T-cell (primary cell): ENCODE results near the gene SERTAD2. TPM values are rescaled to one million over a fixed set of nuclear protein-coding genes. Genes with fewer than 3 reads are reported as not detected.

ENCODE experiments used
- ATAC-seq, 4 experiments: fragments of 200-7000 bp in 3 of 4; fragments of 150-1000 bp in 1 of 4; cut with Tn5 transposase; replicated peaks in 1 of 4; 1 replicate in 3 of 4; 2 replicates in 1 of 4; pipeline ENCODE4 v1.10.0; 2021; ENCODE audit warnings: moderate library complexity in 3 of 4, mild to moderate bottlenecking in 2 of 4, moderate number of reproducible peaks in 1 of 4
- CTCF ChIA-PET, 2 donors: fragments of 300-600 bp; sonication (Branson Sonifier 250); formaldehyde crosslinking; loops; one replicate each; lab custom pipeline; 2022; ENCODE audit warnings: antibody characterized with exemption in 2 of 2; lab: Charles Lee
- POLR2A ChIA-PET, 2 donors: fragments of 300-600 bp; sonication (Branson Sonifier 250); formaldehyde crosslinking; loops; one replicate each; lab custom pipeline; 2022; ENCODE audit warnings: antibody characterized with exemption in 2 of 2; lab: Charles Lee
- DNase-seq, 35 experiments: peaks; one replicate each; pipeline versions ENCODE4 v3.0.0 to v3.0.0-alpha.2; 2013 to 2023
- H3K27ac ChIP-seq: one replicate; pipeline ENCODE4 v1.5.1; 2013; ENCODE audit warnings: low read length
- H3K27me3 ChIP-seq, 2 experiments: replicated peaks in 1 of 2; 1 replicate in 1 of 2; 2 replicates in 1 of 2; pipeline versions ENCODE4 v1.6.1 to v1.7.0; 2013; ENCODE audit warnings: low read length in 1 of 2, mixed read lengths in 1 of 2; ENCODE audit not compliant: control insufficient read depth in 2 of 2, insufficient read depth in 2 of 2; ENCODE audit errors: extremely low read depth in 1 of 2
- H3K36me3 ChIP-seq, 2 donors: 1 replicate in 1 of 2; 2 replicates in 1 of 2; pipeline versions ENCODE4 v1.6.1 to v1.7.0; 2013; ENCODE audit warnings: low read length in 1 of 2; ENCODE audit not compliant: control insufficient read depth in 2 of 2, insufficient read depth in 1 of 2; ENCODE audit errors: extremely low read depth in 1 of 2
- H3K4me1 ChIP-seq, 2 experiments: 1 replicate in 1 of 2; 2 replicates in 1 of 2; pipeline versions ENCODE4 v1.6.1 to v1.7.0; 2013; ENCODE audit warnings: low read length in 2 of 2, mixed read lengths in 1 of 2; ENCODE audit not compliant: insufficient read depth in 2 of 2, control insufficient read depth in 1 of 2; ENCODE audit errors: extremely low read depth in 1 of 2
- H3K4me3 ChIP-seq, 2 donors: 1 replicate in 1 of 2; 2 replicates in 1 of 2; pipeline versions ENCODE4 v1.5.1 to v1.7.0; 2013; ENCODE audit warnings: mild to moderate bottlenecking in 2 of 2, low read length in 1 of 2, moderate library complexity in 1 of 2; ENCODE audit not compliant: control insufficient read depth in 1 of 2; ENCODE audit errors: extremely low read depth in 1 of 2
- H3K9me3 ChIP-seq: 2 replicates; pipeline ENCODE4 v1.7.0; 2013
- H3K27ac Mint-ChIP-seq, 2 donors: one replicate each; pipeline ENCODE4 v1.8.0; 2020 to 2021; ENCODE audit warnings: mild to moderate bottlenecking in 2 of 2, mixed read lengths in 2 of 2
- H3K27me3 Mint-ChIP-seq, 2 donors: one replicate each; pipeline ENCODE4 v1.8.0; 2021 to 2022; ENCODE audit warnings: mixed read lengths in 2 of 2
- H3K36me3 Mint-ChIP-seq: one replicate; pipeline ENCODE4 v1.8.0; 2021; ENCODE audit warnings: mixed read lengths
- H3K4me1 Mint-ChIP-seq, 3 donors: one replicate each; pipeline ENCODE4 v1.8.0; 2020 to 2022; ENCODE audit warnings: mixed read lengths in 3 of 3, mild to moderate bottlenecking in 1 of 3
- H3K4me3 Mint-ChIP-seq, 3 donors: one replicate each; pipeline ENCODE4 v1.8.0; 2020 to 2022; ENCODE audit warnings: mild to moderate bottlenecking in 3 of 3, mixed read lengths in 3 of 3, moderate library complexity in 3 of 3
- H3K9me3 Mint-ChIP-seq, 3 donors: one replicate each; pipeline ENCODE4 v1.8.0; 2020 to 2022; ENCODE audit warnings: mixed read lengths in 3 of 3
- WGBS: methylation state at CpG from one replicate; pipeline ENCODE4 v1.1.5; 2013; ENCODE audit warnings: missing lambda C conversion rate; ENCODE audit not compliant: insufficient coverage; 5-methylcytosine and 5-hydroxymethylcytosine counted together
- total RNA-seq, 35 experiments: library from RNA in 6 of 35; stranded (reverse) in 6 of 35; fragments of 120-200 nt in 1 of 35; gene quantifications; one replicate each; pipeline versions ENCODE4 v1.2.1 to v1.2.4 and lab custom pipeline; 2013 to 2026

SERTAD2 gene
- total RNA-seq, 5 donors from 2014 or later (not counting 1 experiment from before 2014, with no cell fraction given): 22.8 to 39.7 (median 27.4) TPM

DNA sequence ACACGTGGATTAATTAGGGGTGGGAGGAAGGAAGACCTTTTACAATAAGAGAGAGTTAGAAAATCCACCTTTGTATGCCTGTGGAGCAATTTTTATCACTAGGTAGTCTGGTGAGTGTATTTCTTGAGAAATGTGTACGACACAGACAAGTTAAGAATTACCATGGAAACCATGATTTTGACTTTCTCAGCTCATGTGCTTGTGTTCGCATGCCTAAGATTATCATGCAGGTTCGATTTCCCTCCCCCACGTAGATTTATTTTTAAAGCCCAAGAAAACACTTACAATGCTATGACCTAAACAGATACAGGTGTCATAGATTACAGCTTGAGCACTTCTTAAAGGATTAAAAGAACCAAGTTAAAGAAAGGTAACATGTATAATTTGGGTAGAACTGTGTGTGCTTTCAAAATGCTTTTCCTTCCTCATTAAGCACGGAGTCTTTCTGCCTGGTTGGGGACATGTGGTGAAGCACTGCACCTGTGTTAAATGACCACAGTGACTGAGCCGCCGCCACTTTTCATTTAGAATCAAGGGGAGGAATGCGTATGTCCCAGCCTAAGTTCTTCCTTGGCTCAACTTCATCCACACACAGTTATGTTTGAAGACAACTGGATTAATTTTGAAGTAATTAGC lies 16.6 kb downstream of the SERTAD2 start:
- Mint-ChIP-seq H3K4me3 (peak overlapping the region in 2 of 3 donors; percentile 29 to 50), H3K36me3 (peaks cover 16% of the 10 kb centered on the region), H3K9me3 (no peaks in the 10 kb centered on the region), H3K27me3 (no peaks in the 10 kb centered on the region), H3K27ac (peak overlapping the region; percentile 82 to 90), H3K4me1 (peaks cover 57 to 65% (median 60%) of the 10 kb centered on the region in 3 donors)
- Histone ChIP-seq H3K4me1 (peaks cover 38 to 40% of the 10 kb centered on the region in 2 experiments), H3K27ac (peak overlapping the region; percentile 55), H3K9me3 (no peaks in the 10 kb centered on the region), H3K36me3 (peaks cover 2 to 34% of the 10 kb centered on the region in 2 donors), H3K27me3 (no peaks in the 10 kb centered on the region), H3K4me3 (no peak overlapping the region)
- whole genome bisulfite sequencing: 50% methylated on average over 1 of the region's 9 CpGs
- ATAC-seq (peak; percentile 30 to 72 (median 31)), DNase-seq (peak in 2 of 35 experiments; percentile 4 to 34)
- ChIA-PET POLR2A (interaction anchor here in 1 of 2 donors (0.5 to 0.6 kb wide), 2 partner anchors 15 to 53 kb away, joined by 3 to 4 read pairs; no protein-coding TSS in a partner anchor), CTCF (interaction anchor here in 1 of 2 donors (0.9 to 1.4 kb wide), 2 partner anchors 9 to 195 kb away, joined by 3 read pairs; no protein-coding TSS in a partner anchor)

DNA sequence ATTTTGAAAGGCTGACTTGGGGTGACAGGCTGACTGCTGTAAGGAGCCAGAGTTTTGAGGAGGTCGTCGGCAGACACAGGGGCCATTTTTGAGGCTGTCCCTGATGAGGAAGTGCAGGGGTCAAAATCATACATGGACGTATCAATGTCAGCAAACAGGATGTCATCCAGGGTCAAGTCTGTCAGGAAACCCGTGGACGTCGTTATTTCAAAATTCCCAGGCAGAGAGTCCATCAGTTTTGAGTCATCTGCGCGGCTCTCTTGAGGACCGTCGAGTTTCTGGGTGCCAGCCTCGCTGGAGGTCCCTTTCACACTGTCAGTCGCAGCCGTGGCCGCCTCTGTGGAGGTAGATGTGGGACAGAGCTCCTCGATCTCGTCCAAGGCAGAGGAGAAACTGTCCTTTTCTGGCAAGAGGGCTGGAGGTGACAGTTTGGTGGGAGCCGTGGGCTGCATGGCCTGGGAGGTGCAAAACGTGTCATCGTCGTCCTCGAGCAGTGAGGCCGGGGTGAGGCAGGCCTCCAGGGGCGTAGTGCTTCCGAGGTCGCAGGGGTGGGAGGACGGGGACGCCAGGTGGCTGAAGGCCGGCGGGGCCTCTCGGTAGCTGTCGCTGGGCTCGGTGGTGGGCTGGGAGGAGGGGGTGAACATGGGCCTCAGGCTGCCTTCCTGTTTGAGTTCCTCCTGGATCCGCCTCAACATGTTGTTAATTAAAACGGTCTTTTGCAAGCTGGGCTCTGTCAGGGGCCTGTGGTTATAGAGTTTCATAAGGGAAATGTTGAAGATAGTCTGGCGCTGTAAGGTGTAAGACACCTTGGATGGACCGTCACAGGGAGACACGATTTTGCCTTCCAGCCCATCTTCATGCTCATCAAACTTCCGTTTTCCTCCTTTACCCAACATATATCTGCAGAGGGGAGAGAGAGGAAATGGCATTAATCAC lies 17.5 kb downstream of the SERTAD2 start:
- Mint-ChIP-seq H3K4me3 (peak overlapping the region; percentile 29 to 65 (median 52)), H3K36me3 (peaks cover 19% of the 10 kb centered on the region), H3K4me1 (peaks cover 52 to 57% (median 53%) of the 10 kb centered on the region in 3 donors), H3K27ac (peak overlapping the region; percentile 82 to 90), H3K9me3 (no peaks in the 10 kb centered on the region), H3K27me3 (no peaks in the 10 kb centered on the region)
- CTCF ChIA-PET: interaction anchor here (0.5 to 1.4 kb wide), 4 partner anchors 10 to 196 kb away, joined by 3 to 11 read pairs (median 3); no protein-coding TSS in a partner anchor
- Histone ChIP-seq H3K27me3 (no peaks in the 10 kb centered on the region), H3K4me3 (no peak overlapping the region), H3K4me1 (peaks cover 33% of the 10 kb centered on the region in 2 experiments), H3K9me3 (no peaks in the 10 kb centered on the region), H3K36me3 (peaks cover 2 to 33% of the 10 kb centered on the region in 2 donors), H3K27ac (peak overlapping the region; percentile 55)
- ATAC-seq: peak; percentile 45 to 65 (median 57)
- POLR2A ChIA-PET: no interaction called here
- WGBS: 66% methylated on average over 30 of the region's 38 CpGs
- DNase-seq: peak in 2 of 35 experiments; percentile 5 to 28

DNA sequence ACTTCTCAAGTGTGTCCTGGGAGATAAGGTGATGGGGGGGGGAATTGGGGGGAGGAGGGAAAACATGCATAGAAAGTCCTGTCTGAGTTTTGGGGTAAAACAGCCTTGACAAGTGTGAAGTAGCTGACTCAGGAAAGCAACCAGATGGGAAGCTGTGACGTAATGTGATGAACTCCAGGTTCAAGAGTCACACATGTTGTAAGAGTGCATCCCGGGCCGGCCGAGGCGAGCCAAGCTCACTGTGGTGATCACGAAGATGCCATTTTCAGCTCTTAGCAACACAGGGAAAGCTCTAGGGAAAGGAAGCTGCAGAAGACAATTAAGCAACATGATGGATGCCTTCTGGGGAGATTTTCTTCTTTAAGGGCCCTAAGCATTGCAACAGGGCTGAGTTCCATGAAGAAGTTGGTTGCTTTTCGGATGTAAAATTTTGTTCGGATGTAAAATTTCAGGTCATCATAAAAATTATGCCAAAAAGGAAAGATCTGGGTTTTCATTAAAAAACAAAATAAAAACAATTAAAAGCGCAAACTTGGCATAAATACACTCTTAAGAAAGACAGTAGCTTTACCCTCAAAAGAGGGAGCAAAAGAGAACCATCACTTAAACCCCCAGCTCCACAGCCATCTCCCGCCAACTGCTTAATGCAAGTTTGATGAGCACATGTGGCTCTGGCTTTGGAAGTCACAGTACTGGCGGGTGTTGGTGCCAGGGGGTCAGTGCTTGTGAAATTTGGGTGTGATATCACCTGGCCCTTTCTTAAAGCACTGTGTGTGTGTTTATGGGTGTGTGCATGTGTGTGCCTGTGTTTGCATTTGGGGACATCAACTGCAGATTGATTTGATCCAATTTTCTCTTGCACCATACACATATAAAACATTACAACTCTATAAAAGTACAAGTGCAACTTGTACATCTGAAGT lies 19.1 kb downstream of the SERTAD2 start:
- POLR2A ChIA-PET: interaction anchor here (0.6 to 0.7 kb wide), 3 partner anchors 31 to 331 kb away, joined by 3 to 8 read pairs (median 4); no protein-coding TSS in a partner anchor
- no peak for ATAC-seq
- Mint-ChIP-seq H3K4me3 (no peak overlapping the region), H3K36me3 (peaks cover 29% of the 10 kb centered on the region), H3K9me3 (no peaks in the 10 kb centered on the region), H3K27ac (no peak overlapping the region), H3K27me3 (no peaks in the 10 kb centered on the region), H3K4me1 (peaks cover 36 to 41% (median 37%) of the 10 kb centered on the region in 3 donors)
- DNase-seq: peak in 1 of 35 experiments; percentile 3
- no peaks in the 10 kb centered on the region for H3K27me3 ChIP-seq
- CTCF ChIA-PET: interaction anchor here (0.6 to 1.5 kb wide), 3 partner anchors 12 to 232 kb away, joined by 5 to 7 read pairs (median 6); no protein-coding TSS in a partner anchor
- whole genome bisulfite sequencing: 98% methylated on average over 6 of the region's 11 CpGs
- no peaks in the 10 kb centered on the region for H3K9me3 ChIP-seq
- peaks cover 2 to 37% of the 10 kb centered on the region in 2 donors for H3K36me3 ChIP-seq
- H3K4me1 ChIP-seq: peaks cover 23 to 25% of the 10 kb centered on the region in 2 experiments
- H3K27ac ChIP-seq: no peak overlapping the region
- H3K4me3 ChIP-seq: no peak overlapping the region

DNA sequence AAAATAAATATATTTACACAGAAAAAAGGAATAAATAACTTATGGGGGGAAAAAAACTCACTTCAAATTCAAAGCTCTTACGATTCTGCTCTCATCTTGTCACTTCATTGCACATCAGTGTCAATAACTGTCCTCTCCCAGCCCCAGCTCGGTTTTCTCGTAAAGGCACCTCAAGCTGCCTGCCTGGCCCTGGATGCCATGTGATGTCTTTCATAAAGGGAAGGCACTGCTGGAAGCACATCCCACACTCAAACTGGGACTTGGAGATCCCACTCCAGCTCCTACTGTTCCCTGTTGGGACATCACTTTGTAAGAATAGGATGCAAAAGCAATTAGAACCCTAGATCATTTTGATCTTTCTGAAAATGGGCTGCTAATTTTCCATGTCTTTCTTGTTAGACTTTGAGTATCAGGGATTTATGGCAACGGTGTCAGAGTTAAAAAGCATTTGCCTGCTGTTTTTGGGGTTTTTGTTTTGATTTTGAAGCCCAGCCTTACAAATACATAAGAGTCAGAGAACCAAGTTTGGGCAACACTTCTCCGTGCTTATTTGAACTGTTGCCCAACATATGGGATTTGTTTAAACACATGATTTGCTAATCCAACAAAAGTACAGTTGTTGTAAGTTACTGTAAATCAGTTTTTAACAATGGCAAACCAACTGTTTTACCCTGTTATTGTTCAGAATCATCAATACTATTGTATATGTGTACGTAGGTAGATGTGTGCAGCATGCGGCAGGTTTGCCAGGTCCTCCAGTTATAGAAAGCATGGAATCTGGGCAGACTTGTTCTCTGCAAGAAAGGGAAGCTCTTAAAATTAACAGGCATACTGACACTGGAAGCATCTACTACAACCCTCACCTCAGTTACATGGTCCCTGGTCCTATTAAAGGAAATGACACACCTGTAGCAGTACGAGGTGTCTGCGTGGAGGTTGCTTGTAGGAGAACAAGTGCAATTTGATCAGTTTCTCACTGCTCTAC lies 20.6 kb downstream of the SERTAD2 start:
- Mint-ChIP-seq H3K4me3 (no peak overlapping the region), H3K27me3 (no peaks in the 10 kb centered on the region), H3K36me3 (peaks cover 29% of the 10 kb centered on the region), H3K9me3 (no peaks in the 10 kb centered on the region), H3K4me1 (peaks cover 25 to 30% (median 27%) of the 10 kb centered on the region in 3 donors), H3K27ac (no peak overlapping the region)
- CTCF ChIA-PET: interaction anchor here in 1 of 2 donors (0.6 to 1.7 kb wide), 5 partner anchors 17 to 455 kb away, joined by 3 to 7 read pairs (median 4); no protein-coding TSS in a partner anchor
- H3K4me3 ChIP-seq: no peak overlapping the region
- ATAC-seq: no peak
- whole genome bisulfite sequencing: no CpG with 5 or more reads among the region's 9 CpGs
- H3K9me3 ChIP-seq: no peaks in the 10 kb centered on the region
- POLR2A ChIA-PET: interaction anchor here in 1 of 2 donors (0.5 to 1.1 kb wide), 3 partner anchors 14 to 49 kb away, joined by 5 to 11 read pairs (median 6); no protein-coding TSS in a partner anchor
- DNase-seq: peak in 1 of 35 experiments; percentile 1
- peaks cover 2 to 37% of the 10 kb centered on the region in 2 donors for H3K36me3 ChIP-seq
- H3K27me3 ChIP-seq: no peaks in the 10 kb centered on the region
- H3K27ac ChIP-seq: no peak overlapping the region
- peaks cover 15 to 23% of the 10 kb centered on the region in 2 experiments for H3K4me1 ChIP-seq

DNA sequence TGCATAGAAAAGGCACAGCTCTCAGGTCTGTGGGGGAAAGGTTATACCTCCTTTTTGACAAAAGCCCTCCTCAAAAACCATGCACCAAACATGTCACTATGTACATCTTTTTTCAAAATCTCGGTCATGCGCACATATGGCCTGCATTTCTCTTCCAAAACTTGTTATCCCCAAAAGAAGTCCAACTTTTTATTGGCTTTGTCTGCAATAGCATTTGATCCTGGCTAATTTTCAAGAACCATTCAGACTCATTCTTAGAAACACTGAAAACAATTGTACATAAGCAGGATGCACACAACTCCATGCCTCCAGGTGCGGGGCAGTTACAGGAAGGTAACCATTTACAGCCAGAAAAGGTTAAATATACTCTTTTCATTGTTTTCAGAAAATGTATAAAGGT lies 21.9 kb downstream of the SERTAD2 start:
- 100% methylated on average over 2 of the region's 3 CpGs for WGBS
- CTCF ChIA-PET: interaction anchor here in 1 of 2 donors (0.6 to 1.0 kb wide), 4 partner anchors 19 to 242 kb away, joined by 3 to 9 read pairs (median 4); no protein-coding TSS in a partner anchor
- Mint-ChIP-seq H3K27me3 (no peaks in the 10 kb centered on the region), H3K36me3 (peaks cover 29% of the 10 kb centered on the region), H3K4me1 (peaks cover 11 to 16% (median 13%) of the 10 kb centered on the region in 3 donors), H3K4me3 (no peak overlapping the region), H3K27ac (no peak overlapping the region), H3K9me3 (no peaks in the 10 kb centered on the region)
- peaks cover 2 to 37% of the 10 kb centered on the region in 2 donors for H3K36me3 ChIP-seq
- DNase-seq (peak in 1 of 35 experiments; percentile 0), ATAC-seq (no peak)
- H3K4me1 ChIP-seq: peaks cover 2 to 11% of the 10 kb centered on the region in 2 experiments
- no peaks in the 10 kb centered on the region for H3K27me3 ChIP-seq
- H3K9me3 ChIP-seq: no peaks in the 10 kb centered on the region
- POLR2A ChIA-PET: interaction anchor here (1.1 to 1.3 kb wide), 2 partner anchors 14 to 59 kb away, joined by 3 to 6 read pairs; no protein-coding TSS in a partner anchor
- H3K4me3 ChIP-seq: no peak overlapping the region
- H3K27ac ChIP-seq: no peak overlapping the region
